B cell (primary cell): Measurements from ENCODE around the gene NAV1. TPM values are rescaled to one million over a fixed set of nuclear protein-coding genes. Genes with fewer than 3 reads are reported as not detected.

ENCODE experiments used
- ATAC-seq: fragments of 200-7000 bp; cut with Tn5 transposase; one replicate; pipeline ENCODE4 v1.10.0; 2021; ENCODE audit warnings: low read depth, mild to moderate bottlenecking, moderate number of reproducible peaks, moderate library complexity
- CTCF ChIA-PET: fragments of 350-600 bp; sonication (Branson Sonifier 250); formaldehyde crosslinking; loops from one replicate; lab custom pipeline; 2021; ENCODE audit warnings: antibody characterized with exemption, inconsistent platforms; lab: Charles Lee
- POLR2A ChIA-PET: fragments of 350-600 bp; sonication (Branson Sonifier 250); formaldehyde crosslinking; loops from one replicate; lab custom pipeline; 2021; ENCODE audit warnings: antibody characterized with exemption; lab: Charles Lee
- DNase-seq: peaks from one replicate; pipeline ENCODE4 v3.0.0; 2013
- H2AFZ ChIP-seq: 2 replicates; pipeline ENCODE4 v1.6.1; 2012; ENCODE audit warnings: mild to moderate bottlenecking, low read depth, low read length; ENCODE audit not compliant: insufficient read depth, poor library complexity, severe bottlenecking
- H3K27ac ChIP-seq, 2 donors: 1 replicate in 1 of 2; 2 replicates in 1 of 2; pipeline ENCODE4 v1.5.1; 2012 to 2013; ENCODE audit warnings: low read length in 2 of 2, mild to moderate bottlenecking in 2 of 2, moderate library complexity in 1 of 2
- H3K27me3 ChIP-seq, 4 experiments: fragments of 200-600 bp in 1 of 4; sonication (generic) in 1 of 4; replicated peaks in 1 of 4; 1 replicate in 2 of 4; 2 replicates in 2 of 4; pipeline versions ENCODE4 v1.6.1 to v1.7.0; 2013 to 2016; ENCODE audit warnings: low read length in 3 of 4, mild to moderate bottlenecking in 2 of 4, mixed read lengths in 1 of 4, moderate library complexity in 1 of 4; ENCODE audit not compliant: insufficient read depth in 4 of 4, control insufficient read depth in 3 of 4; ENCODE audit errors: control extremely low read depth in 1 of 4
- H3K36me3 ChIP-seq, 2 experiments: replicated peaks in 1 of 2; 1 replicate in 1 of 2; 2 replicates in 1 of 2; pipeline versions ENCODE4 v1.6.1 to v1.7.1; 2013; ENCODE audit warnings: low read length in 1 of 2; ENCODE audit not compliant: insufficient read depth in 2 of 2, control insufficient read depth in 1 of 2; ENCODE audit errors: control extremely low read depth in 1 of 2, extremely low read depth in 1 of 2
- H3K4me1 ChIP-seq, 2 donors: fragments of 200-600 bp in 1 of 2; sonication (generic) in 1 of 2; 1 replicate in 1 of 2; 2 replicates in 1 of 2; pipeline versions ENCODE4 v1.5.1 to v1.6.1; 2013 to 2017; ENCODE audit warnings: low read length in 2 of 2; ENCODE audit not compliant: control insufficient read depth in 2 of 2, insufficient read depth in 2 of 2
- H3K4me2 ChIP-seq: replicated peaks from 2 replicates; pipeline ENCODE3; 2012; ENCODE audit warnings: mild to moderate bottlenecking, low read depth, low read length; ENCODE audit not compliant: poor library complexity, severe bottlenecking
- H3K4me3 ChIP-seq, 5 experiments: fragments of 200-600 bp in 1 of 5; sonication (generic) in 1 of 5; 1 replicate in 3 of 5; 2 replicates in 2 of 5; pipeline versions ENCODE4 v1.5.1 to v1.7.0; 2011 to 2016; ENCODE audit warnings: low read length in 4 of 5, mild to moderate bottlenecking in 4 of 5, low read depth in 2 of 5, control low read depth in 1 of 5, moderate library complexity in 1 of 5; ENCODE audit not compliant: insufficient read depth in 1 of 5; ENCODE audit errors: control extremely low read depth in 1 of 5, extremely low read depth in 1 of 5
- H3K79me2 ChIP-seq: fragments of 200-600 bp; sonication (generic); one replicate; pipeline ENCODE4 v1.6.0; 2016; ENCODE audit warnings: low read length; ENCODE audit not compliant: control insufficient read depth, insufficient read depth
- H3K9ac ChIP-seq: fragments of 200-600 bp; sonication (generic); 2 replicates; pipeline ENCODE4 v1.6.1; 2017; ENCODE audit warnings: mild to moderate bottlenecking, low read length, moderate library complexity
- H3K9me3 ChIP-seq, 3 donors: one replicate each; pipeline versions ENCODE4 v1.6.1 to v1.7.1; 2013; ENCODE audit warnings: low read length in 2 of 3; ENCODE audit not compliant: control insufficient read depth in 2 of 3, insufficient read depth in 1 of 3; ENCODE audit errors: control extremely low read depth in 1 of 3
- H4K20me1 ChIP-seq: 2 replicates; pipeline ENCODE4 v1.6.0; 2012; ENCODE audit warnings: mild to moderate bottlenecking, low read length; ENCODE audit not compliant: insufficient read depth, control insufficient read depth, poor library complexity, severe bottlenecking
- H3K27ac Mint-ChIP-seq: one replicate; pipeline ENCODE4 v1.8.0; 2021; ENCODE audit warnings: mixed read lengths
- H3K27me3 Mint-ChIP-seq: one replicate; pipeline ENCODE4 v1.8.0; 2021; ENCODE audit warnings: mixed read lengths
- H3K4me1 Mint-ChIP-seq: one replicate; pipeline ENCODE4 v1.8.0; 2021; ENCODE audit warnings: mixed read lengths
- H3K4me3 Mint-ChIP-seq: one replicate; pipeline ENCODE4 v1.8.0; 2021; ENCODE audit warnings: mixed read lengths
- H3K9me3 Mint-ChIP-seq: one replicate; pipeline ENCODE4 v1.8.0; 2022; ENCODE audit warnings: mixed read lengths; ENCODE audit not compliant: insufficient read depth
- CTCF ChIP-seq: fragments of 200-600 bp; IDR thresholded peaks from one replicate; pipeline ENCODE4 v1.8.0; 2022; ENCODE audit warnings: antibody characterized with exemption, mild to moderate bottlenecking
- EZH2 ChIP-seq: IDR thresholded peaks from 2 replicates; pipeline ENCODE4 v1.6.1; 2012; ENCODE audit warnings: borderline replicate concordance, low read depth, mild to moderate bottlenecking, moderate library complexity, low read length; ENCODE audit not compliant: insufficient read depth, poor library complexity, severe bottlenecking
- WGBS: methylation state at CpG from one replicate; pipeline ENCODE4 v1.1.5; 2013; ENCODE audit warnings: missing lambda C conversion rate; ENCODE audit not compliant: insufficient coverage; 5-methylcytosine and 5-hydroxymethylcytosine counted together
- intact Hi-C: fragments of 100-400 bp; cut with micrococcal nuclease; formaldehyde crosslinking; loops from one replicate; pipeline ENCODE4 v1.10.0; 2022
- polyA plus RNA-seq: library from polyadenylated mRNA; depleted of rRNA; stranded (reverse); fragments of >200 nt; gene quantifications from 2 replicates; pipeline ENCODE4 v1.2.3, GENCODE V29; 2012
- total RNA-seq, 2 donors: library from RNA; stranded (reverse); fragments of 120-200 nt in 1 of 2; gene quantifications; 1 replicate in 1 of 2; 2 replicates in 1 of 2; pipeline versions ENCODE4 v1.2.3 to v1.2.4, GENCODE V29; 2013 to 2022

NAV1 gene
- total and polyA plus RNA-seq, 2 donors (not counting 1 experiment from before 2014, with no cell fraction given), result 1.5 to 4.3 TPM

- H3K9me3 ChIP-seq, result no peaks in the 10 kb centered on the region
- WGBS, result 71% methylated on average over 1 of the region's 3 CpGs
- Mint-ChIP-seq H3K27me3 (peaks cover 6% of the 10 kb centered on the region), H3K4me3 (no peak overlapping the region), H3K27ac (no peak overlapping the region), H3K4me1 (no peaks in the 10 kb centered on the region), H3K9me3 (no peaks in the 10 kb centered on the region)
- no peak overlapping the region for H3K4me2 ChIP-seq
- POLR2A ChIA-PET, result no interaction called here
- intact Hi-C loops, result no loop called here
- H3K4me3 ChIP-seq, result no peak overlapping the region
- no peaks in the 10 kb centered on the region for H3K4me1 ChIP-seq
- no peak for TF ChIP-seq EZH2
- TF ChIP-seq CTCF, result no peak
- CTCF ChIA-PET, result interaction anchor here (1.6 kb wide), 1 partner anchor 9 kb away, joined by 3 read pairs; no protein-coding TSS in a partner anchor
- no peaks in the 10 kb centered on the region for H3K36me3 ChIP-seq
- H3K9ac ChIP-seq, result no peak overlapping the region
- H4K20me1 ChIP-seq, result no peaks in the 10 kb centered on the region
- DNase-seq, result no peak
- no peaks in the 10 kb centered on the region for H3K79me2 ChIP-seq
- no peaks in the 10 kb centered on the region for H3K27me3 ChIP-seq
- no peak overlapping the region for H2AFZ ChIP-seq
- H3K27ac ChIP-seq, result no peak overlapping the region
- ATAC-seq, result no peak
Observed at GRCh38 chr1:201585901-201586300, 47.0 kb downstream of the NAV1 start.

- H4K20me1 ChIP-seq, result no peaks in the 10 kb centered on the region
- H3K36me3 ChIP-seq, result no peaks in the 10 kb centered on the region
- ATAC-seq (no peak), DNase-seq (no peak)
- no peak overlapping the region for H3K4me3 ChIP-seq
- H3K9ac ChIP-seq, result no peak overlapping the region
- H3K79me2 ChIP-seq, result no peaks in the 10 kb centered on the region
- Mint-ChIP-seq H3K4me3 (no peak overlapping the region), H3K9me3 (no peaks in the 10 kb centered on the region), H3K27me3 (peaks cover 12% of the 10 kb centered on the region), H3K4me1 (no peaks in the 10 kb centered on the region), H3K27ac (no peak overlapping the region)
- H3K9me3 ChIP-seq, result no peaks in the 10 kb centered on the region
- CTCF ChIA-PET, result no interaction called here
- no peaks in the 10 kb centered on the region for H3K4me1 ChIP-seq
- no peak overlapping the region for H3K4me2 ChIP-seq
- no peaks in the 10 kb centered on the region for H3K27me3 ChIP-seq
- intact Hi-C loops, result no loop called here
- H3K27ac ChIP-seq, result no peak overlapping the region
- 62% methylated on average over 2 of the region's 5 CpGs for WGBS
- POLR2A ChIA-PET, result no interaction called here
- no peak for TF ChIP-seq CTCF
- TF ChIP-seq EZH2, result no peak
- H2AFZ ChIP-seq, result no peak overlapping the region
Observed at GRCh38 chr1:201586806-201587205, 47.9 kb downstream of the NAV1 start.
